GM12801 (cell line): ENCODE results near the gene RASGRP2.

Experiments used
- TF ChIP-seq, protein P1 (sequence below): IDR thresholded peaks from one replicate; pipeline ENCODE4 v1.5.1; 2011; ENCODE audit warnings: control low read depth; ENCODE audit not compliant: insufficient read length; ENCODE audit errors: extremely low read depth

RASGRP2 gene

DNA sequence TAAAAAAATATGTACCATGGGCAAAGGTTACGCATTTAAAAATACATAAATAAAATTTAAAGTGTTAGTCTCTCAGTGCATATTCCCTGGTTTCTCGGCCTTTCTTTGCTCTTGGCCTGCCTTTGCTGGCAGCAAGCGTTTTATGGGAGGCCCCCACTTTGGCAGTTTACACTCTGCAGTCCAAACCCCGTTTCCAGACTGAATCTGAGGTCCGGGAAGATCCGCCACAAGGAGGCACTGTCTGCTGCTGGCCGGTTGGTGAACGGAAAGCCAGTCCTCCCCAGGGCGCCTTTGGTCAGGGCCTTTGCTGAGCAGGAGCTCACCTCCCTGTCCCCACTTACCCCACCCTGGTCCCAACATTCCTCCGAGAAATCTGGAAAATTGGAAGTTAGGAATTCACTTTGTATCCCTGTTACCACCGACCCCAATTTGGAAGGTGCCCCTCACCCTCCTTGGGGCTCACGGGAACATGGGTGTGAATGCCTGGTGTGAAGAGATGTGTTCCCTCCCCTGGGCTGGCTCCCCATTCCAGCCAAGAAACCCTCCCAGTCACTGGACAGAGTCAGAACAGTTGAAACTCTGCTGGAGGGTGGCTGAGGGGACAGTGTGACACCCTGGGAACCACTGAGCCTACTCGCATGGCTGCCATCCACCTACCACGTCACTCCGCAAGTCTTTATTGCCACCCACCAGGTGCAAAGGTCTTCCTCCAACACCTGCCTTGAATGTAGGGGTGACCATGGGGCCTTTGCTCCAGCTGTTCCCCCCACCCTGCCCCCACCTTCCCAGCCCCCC, 43.8 kb upstream of the RASGRP2 start:
- TF ChIP-seq, protein P1, sequence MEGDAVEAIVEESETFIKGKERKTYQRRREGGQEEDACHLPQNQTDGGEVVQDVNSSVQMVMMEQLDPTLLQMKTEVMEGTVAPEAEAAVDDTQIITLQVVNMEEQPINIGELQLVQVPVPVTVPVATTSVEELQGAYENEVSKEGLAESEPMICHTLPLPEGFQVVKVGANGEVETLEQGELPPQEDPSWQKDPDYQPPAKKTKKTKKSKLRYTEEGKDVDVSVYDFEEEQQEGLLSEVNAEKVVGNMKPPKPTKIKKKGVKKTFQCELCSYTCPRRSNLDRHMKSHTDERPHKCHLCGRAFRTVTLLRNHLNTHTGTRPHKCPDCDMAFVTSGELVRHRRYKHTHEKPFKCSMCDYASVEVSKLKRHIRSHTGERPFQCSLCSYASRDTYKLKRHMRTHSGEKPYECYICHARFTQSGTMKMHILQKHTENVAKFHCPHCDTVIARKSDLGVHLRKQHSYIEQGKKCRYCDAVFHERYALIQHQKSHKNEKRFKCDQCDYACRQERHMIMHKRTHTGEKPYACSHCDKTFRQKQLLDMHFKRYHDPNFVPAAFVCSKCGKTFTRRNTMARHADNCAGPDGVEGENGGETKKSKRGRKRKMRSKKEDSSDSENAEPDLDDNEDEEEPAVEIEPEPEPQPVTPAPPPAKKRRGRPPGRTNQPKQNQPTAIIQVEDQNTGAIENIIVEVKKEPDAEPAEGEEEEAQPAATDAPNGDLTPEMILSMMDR: no peak

DNA sequence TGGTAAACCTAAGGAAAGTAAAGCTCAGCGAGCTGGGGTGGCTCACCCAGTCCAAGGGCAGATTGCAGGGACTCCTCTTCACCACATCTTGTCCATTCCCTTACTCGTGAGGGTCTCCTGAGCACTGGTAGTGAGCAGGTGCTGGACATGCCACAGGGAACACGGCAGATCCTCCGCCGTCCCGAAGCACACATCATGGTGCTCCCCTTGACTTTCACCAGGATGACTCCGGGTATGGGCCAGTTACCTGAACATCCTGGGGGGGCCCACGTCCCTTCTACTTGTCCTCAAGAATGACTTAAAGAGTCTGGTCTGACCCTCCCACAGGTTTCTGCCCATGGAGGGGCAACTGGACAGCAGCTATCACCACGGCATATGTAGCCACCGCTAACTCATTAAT, 42.4 kb upstream of the RASGRP2 start:
- TF ChIP-seq, protein P1: no peak

DNA sequence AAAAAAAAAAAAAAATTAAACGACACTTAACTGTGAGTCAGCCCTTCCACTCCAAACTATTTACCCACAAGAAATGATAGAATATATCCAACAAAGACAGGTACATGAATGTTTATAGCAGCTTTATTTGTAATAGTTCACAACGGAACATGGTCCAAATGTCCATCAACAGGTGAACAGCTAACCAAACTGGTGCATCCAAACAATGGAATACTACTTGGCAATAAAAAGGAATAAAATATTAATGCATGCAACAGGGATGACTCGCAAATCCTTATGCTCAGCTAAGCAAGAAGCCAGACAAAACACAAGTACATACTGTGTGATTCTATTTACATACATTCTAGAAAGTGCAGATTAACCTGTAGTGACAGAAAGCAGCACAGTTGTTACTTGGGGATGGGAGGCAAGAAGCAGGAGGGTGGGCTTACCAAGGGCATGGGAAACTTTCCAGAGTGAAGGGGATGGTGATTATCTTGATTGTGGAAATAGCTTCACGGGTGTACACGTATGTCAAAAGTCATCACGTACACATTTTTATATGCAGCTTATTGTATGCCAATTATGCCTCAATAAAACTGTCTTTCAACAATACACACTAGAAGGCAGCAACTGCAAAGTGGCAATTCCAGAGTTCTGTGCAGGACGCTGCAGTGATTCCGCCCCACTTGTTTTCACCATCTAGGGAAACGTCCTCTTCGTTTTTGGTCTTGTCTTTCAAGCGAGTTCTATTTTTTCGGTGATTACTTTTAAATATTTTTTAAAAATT, 41.1 kb upstream of the RASGRP2 start:
- TF ChIP-seq, protein P1: no peak

DNA sequence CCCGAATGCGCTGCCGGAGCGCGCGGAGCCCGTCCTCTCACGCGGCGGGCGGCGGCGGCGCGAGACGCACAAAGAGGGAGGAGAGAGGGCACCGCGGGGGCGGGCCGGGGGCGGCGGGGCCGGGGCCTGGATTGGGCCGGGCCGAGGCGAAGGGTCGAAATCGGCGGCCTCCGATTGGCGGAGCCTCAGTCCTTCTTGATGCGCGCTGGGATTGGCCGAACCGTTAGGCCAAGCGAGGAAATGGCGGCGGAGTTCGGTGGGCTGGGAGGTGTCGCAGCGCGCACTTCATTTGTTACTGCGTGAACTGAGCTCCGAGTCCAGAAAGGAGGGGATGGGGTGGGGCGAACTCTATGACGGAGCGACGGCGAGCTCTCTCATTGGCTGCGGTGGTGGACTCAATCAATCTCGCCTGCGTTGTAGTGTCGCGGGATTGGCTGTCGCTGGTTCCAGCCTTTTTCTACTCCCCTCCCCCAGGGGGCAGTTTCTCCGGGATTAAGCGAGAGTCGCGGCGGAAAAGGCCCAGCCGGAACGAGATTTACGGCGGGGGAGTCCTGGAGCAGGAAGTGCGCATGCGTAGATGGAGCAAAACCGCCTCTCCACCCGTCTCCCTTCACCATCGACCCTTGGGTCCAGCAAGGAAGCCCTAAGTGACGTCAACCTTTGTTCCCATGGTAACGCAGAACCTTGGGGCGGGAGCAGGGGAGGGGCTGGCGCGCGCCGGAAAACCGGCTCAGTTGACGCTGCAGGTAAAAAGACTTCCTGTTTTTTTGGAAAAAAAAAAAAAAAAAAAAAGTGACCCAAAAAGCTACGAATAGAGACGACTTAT, 34.7 kb upstream of the RASGRP2 start, which contains the start of gene SF1:
SF1 (minus strand) TSS at position 70 of the 826 bp plus-strand sequence. CDS start 150 bp downstream, outside the sequence.
- TF ChIP-seq, protein P1: no peak

DNA sequence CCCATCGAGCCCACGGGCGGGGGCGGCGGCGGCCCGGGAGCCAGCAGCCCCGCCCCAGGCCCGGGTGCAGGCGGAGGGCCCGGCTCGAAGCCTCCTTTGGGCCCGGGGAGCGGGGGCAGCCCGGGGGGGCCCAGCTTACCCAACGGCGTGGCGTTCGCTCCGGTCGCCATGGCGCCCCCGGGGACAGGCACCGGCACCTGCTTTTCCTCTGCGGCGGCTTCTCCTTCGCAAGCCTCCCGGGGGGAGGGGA, 34.2 kb upstream of the RASGRP2 start:
- TF ChIP-seq, protein P1: no peak

DNA sequence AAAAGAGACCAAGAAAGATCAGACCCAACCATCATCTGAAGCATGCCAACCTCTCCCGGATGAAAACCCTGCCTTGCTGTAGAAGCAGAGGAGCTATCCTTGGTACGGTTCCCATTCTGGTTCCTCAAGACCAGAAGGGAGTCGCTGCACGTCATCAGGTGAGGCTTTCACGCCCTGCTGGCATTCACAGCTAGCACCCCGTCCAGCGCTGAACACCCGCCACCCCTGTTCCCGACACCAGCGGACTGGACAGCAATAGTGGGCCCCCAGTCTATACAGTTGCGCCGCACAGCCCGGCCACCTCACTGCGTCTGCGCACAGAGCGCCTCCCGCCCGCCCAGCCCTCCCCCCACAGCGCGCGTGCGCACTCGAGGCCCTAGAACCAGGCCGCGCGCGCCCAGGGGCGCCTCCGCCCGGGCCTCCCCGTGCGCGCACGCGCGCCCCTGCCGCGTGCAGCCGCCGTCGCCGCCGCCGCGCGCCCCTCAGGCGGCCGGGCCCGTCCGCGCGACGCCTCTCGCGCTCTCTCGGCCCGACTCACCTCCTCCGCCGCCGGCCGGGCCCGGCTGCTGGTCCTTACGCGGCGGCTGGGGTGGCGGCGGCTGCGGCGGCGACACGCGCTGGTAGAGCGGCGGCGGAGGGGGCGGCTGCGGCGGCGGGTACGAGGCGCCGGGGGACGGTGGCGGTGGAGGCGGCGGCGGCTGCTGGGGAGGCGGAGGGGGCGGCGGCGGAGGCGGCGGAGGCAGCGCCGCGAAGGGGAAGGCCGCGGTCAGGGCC, 33.7 kb upstream of the RASGRP2 start:
- TF ChIP-seq, protein P1: no peak
